SH-SY5Y (cell line): ENCODE results near the gene ATG10.

Source experiments
- GATA2 ChIP-seq: IDR thresholded peaks from 2 replicates; pipeline ENCODE4 v1.6.1; 2011; ENCODE audit warnings: mild to moderate bottlenecking, low read depth, low read length
- GATA3 ChIP-seq: IDR thresholded peaks from 2 replicates; pipeline ENCODE4 v1.6.1; 2011; ENCODE audit warnings: low read depth, mild to moderate bottlenecking, low read length, moderate library complexity

- TF ChIP-seq GATA2 (no peak), GATA3 (no peak)
Observed at GRCh38 chr5:81963544-81963943, 8.3 kb upstream of the ATG10 start.
